ENCODE data around the gene SYT2. TPM values are rescaled to one million over a fixed set of nuclear protein-coding genes. Genes with fewer than 3 reads are reported as not detected.
"Not testable (repeated sequence)": the region's sequence is repeated elsewhere in the genome, so short reads cannot be mapped to it uniquely, and the experiment has no call there.

SYT2 gene
- total RNA-seq, 2 experiments from 2014 or later = not detected

DNA sequence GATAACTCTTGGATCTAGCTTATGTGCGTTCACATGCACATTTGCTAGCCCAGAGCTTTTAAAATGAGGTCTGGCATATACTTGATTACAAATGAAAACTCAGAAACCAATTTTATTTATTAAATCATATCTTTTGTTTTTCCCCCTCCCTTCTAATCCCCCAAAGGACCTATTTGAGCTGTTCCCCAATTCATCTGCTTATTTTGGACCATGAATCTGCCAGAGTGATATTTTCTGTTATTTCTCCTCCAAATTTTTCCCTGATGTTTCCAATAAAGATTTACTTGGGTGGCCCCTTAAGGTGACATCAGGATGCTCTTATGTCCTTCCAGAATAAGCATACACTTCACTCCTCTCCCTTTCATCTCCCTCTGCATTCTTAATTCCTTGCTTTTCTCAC lies 123.4 kb downstream of the SYT2 start:
- ATAC-seq (no peak), DNase-seq (no peak)
- Mint-ChIP-seq H3K4me1 (no peaks in the 10 kb centered on the region), H3K27ac (no peak overlapping the region), H3K36me3 (ENCODE audit: low read depth) (no peaks in the 10 kb centered on the region), H3K4me3 (no peak overlapping the region), H3K9me3 (ENCODE audit: low read depth) (no peaks in the 10 kb centered on the region), H3K27me3 (no peaks in the 10 kb centered on the region)
- ChIA-PET POLR2A (no interaction called here), CTCF (interaction anchor here (0.9 kb wide), 1 partner anchor 12 kb away, joined by 3 read pairs; no protein-coding TSS in a partner anchor)
- intact Hi-C loops (cut with DNase I, micrococcal nuclease) = no loop called here

DNA sequence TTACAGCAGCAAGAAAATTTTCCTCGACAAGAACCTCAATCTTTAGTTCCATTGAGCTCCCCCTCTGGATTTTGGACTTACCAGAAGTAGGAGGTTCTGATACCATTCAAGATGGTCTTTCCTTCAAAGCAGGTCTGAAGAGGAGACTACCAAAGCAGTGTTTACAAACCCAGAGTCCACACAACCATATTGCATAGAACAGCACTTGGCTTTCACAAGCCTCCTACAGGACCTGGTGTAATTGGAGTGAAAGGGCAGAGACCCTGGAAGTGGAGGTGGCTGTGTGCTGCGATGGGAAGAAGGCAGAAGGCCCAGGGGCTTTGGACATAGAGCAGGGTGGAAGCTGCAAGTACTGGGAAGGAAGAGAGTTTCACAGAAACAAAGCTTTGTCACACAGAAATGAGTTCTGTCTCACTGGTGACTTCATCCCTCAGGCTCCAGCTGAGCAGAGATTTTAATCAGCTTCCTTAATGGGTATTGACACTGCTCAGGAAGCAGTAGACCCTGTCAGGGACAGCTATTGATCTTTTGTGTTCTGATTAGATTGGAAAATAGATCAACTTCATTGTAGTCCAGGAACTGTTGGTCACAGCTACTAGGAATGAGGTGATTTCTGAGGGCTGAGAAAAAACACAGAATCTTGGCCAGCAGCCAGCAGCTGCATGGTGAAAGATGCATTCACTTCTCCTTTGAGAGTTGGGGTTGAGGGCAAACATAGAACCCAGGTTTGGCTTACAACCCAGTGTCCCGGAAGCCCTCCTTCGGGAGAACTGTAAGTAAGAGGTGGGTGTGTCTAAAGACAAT lies 124.0 kb downstream of the SYT2 start:
- ChIA-PET POLR2A (no interaction called here), CTCF (interaction anchor here (0.5 to 0.9 kb wide), 3 partner anchors 13 to 304 kb away, joined by 3 to 4 read pairs (median 3); no protein-coding TSS in a partner anchor)
- H3K9me3 Mint-ChIP-seq (ENCODE audit: low read depth) = no peaks in the 10 kb centered on the region
- no peaks in the 10 kb centered on the region for H3K4me1 Mint-ChIP-seq
- no peak overlapping the region for H3K4me3 Mint-ChIP-seq
- H3K27me3 Mint-ChIP-seq = no peaks in the 10 kb centered on the region
- ATAC-seq (no peak), DNase-seq (no peak)
- peaks cover 3% of the 10 kb centered on the region for H3K36me3 Mint-ChIP-seq (ENCODE audit: low read depth)
- H3K27ac Mint-ChIP-seq = no peak overlapping the region
- intact Hi-C loops (cut with DNase I, micrococcal nuclease) = no loop called here

DNA sequence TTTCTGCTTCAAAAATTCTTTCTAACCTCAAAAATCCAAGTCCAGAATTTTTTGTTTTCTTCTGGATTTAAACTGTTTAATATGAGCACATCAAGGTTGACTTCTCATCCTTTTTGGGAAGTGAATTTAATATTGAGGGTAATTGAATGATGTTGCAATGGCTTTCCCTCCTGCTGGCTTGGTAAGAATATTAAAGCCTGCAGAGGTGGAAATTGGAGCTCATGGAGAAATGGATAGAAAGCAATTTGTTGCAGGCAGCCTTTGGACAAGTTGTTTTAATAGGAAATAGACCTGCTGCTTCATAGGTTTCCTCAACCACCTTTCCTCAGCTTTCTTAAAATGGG lies 124.7 kb downstream of the SYT2 start:
- ChIA-PET POLR2A (no interaction called here), CTCF (interaction anchor here (0.5 to 0.6 kb wide), 2 partner anchors 17 to 303 kb away, joined by 3 to 4 read pairs; no protein-coding TSS in a partner anchor)
- ATAC-seq (no peak), DNase-seq (no peak)
- no peak overlapping the region for H3K4me3 Mint-ChIP-seq
- no peaks in the 10 kb centered on the region for H3K27me3 Mint-ChIP-seq
- intact Hi-C loops (cut with DNase I, micrococcal nuclease) = no loop called here
- H3K36me3 Mint-ChIP-seq (ENCODE audit: low read depth) = peaks cover 4% of the 10 kb centered on the region
- no peaks in the 10 kb centered on the region for H3K9me3 Mint-ChIP-seq (ENCODE audit: low read depth)
- H3K4me1 Mint-ChIP-seq = no peaks in the 10 kb centered on the region
- H3K27ac Mint-ChIP-seq = no peak overlapping the region

DNA sequence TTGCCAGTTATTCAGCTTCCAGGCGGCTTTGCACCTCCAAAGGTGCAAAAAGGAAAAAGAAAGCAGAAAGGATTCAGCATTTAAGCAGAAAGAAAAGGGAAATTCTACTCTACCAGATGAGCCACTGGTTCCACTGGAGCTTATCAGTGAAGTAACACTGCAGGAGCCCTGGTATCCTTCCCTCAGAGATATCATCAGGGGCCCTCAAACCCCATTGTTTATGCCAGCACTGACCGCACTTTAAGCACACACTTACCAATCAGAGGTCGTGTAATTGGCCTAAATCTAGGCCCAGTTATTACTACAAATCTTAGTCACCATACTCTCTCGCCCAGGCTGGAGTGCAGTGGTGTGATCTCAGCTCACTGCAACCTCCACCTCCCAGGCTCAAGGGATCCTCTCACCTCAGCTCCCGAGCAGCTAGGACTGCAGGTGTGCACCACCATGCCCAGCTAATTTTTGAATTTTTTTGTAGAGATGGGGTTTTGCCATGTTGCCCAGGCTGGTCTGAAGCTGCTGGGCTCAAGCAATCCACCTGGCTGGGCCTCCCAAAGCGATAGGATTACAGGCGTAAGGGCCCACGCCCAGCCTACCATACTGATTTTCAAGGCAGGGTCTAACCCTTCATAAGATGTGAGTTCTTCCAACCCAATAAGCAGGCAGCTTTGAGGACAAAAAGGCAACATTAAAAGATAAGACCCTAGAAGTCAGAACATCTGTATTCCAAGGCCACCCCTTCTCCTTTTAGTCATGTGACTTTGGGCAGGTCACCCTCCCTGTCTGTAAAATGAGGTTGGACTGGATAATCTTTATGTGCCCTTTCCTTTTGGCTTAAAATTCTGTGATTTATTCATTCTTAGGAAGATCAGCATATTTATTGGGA lies 125.3 kb downstream of the SYT2 start:
- CTCF ChIA-PET = interaction anchor here (0.6 kb wide), 1 partner anchor 442 kb away, joined by 3 read pairs; no protein-coding TSS in a partner anchor
- peaks cover 6% of the 10 kb centered on the region for H3K36me3 Mint-ChIP-seq (ENCODE audit: low read depth)
- no peak overlapping the region for H3K27ac Mint-ChIP-seq
- H3K9me3 Mint-ChIP-seq (ENCODE audit: low read depth) = no peaks in the 10 kb centered on the region
- no peak for DNase-seq
- ATAC-seq = no peak
- no peak overlapping the region for H3K4me3 Mint-ChIP-seq
- H3K4me1 Mint-ChIP-seq = no peaks in the 10 kb centered on the region
- intact Hi-C loops (cut with DNase I, micrococcal nuclease) = no loop called here
- no peaks in the 10 kb centered on the region for H3K27me3 Mint-ChIP-seq
- POLR2A ChIA-PET = no interaction called here

DNA sequence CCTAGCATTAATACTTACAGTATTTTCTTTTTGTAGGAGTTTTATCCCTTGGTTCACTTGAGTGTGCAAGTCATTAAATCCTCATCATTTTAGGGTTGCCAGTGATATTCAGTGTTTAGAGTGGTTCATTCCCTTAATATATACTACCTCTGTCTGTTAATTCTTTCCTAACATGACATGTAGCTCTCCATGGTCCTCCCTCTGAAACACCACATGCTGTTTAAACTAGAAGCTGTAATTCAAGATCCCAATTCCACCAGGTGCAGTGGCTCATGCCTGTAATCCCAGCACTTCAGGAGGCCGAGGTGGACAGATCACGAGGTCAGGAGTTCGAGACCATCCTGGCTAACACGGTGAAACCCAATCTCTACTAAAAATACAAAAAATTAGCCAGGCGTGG lies 127.9 kb downstream of the SYT2 start:
- DNase-seq; ATAC-seq; H3K9me3 Mint-ChIP-seq (ENCODE audit: low read depth); POLR2A ChIA-PET; H3K4me1 Mint-ChIP-seq; intact Hi-C loops (cut with DNase I, micrococcal nuclease); H3K4me3 Mint-ChIP-seq; H3K27me3 Mint-ChIP-seq; H3K36me3 Mint-ChIP-seq (ENCODE audit: low read depth); H3K27ac Mint-ChIP-seq: not testable (repeated sequence)
- CTCF ChIA-PET = interaction anchor here (1.1 kb wide), 1 partner anchor 8 kb away, joined by 3 read pairs; no protein-coding TSS in a partner anchor

DNA sequence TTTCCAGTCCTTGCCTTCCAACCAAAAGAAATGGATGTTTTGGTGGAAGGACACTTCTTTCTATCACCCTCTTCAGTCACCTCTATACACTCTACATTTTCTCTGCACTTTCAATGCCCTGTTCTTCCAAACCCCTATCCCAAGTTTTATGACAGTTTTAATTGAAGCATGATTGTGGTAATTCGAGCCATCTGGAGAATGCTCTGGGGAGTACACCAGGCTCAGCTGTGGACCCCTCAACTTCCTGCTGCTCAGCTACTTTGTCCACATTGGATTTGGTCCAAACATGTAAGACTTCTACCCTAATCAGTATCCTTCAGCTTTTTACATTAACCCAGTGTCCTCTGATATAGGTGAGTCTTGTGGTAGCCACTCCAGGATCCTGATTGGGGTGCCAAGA lies 129.6 kb downstream of the SYT2 start:
- ATAC-seq (no peak), DNase-seq (no peak)
- intact Hi-C loops (cut with DNase I, micrococcal nuclease) = no loop called here
- Mint-ChIP-seq H3K4me3 (no peak overlapping the region), H3K4me1 (no peaks in the 10 kb centered on the region), H3K27me3 (no peaks in the 10 kb centered on the region), H3K9me3 (ENCODE audit: low read depth) (no peaks in the 10 kb centered on the region), H3K36me3 (ENCODE audit: low read depth) (peaks cover 6% of the 10 kb centered on the region), H3K27ac (no peak overlapping the region)
- POLR2A ChIA-PET = no interaction called here
- CTCF ChIA-PET = no interaction called here

DNA sequence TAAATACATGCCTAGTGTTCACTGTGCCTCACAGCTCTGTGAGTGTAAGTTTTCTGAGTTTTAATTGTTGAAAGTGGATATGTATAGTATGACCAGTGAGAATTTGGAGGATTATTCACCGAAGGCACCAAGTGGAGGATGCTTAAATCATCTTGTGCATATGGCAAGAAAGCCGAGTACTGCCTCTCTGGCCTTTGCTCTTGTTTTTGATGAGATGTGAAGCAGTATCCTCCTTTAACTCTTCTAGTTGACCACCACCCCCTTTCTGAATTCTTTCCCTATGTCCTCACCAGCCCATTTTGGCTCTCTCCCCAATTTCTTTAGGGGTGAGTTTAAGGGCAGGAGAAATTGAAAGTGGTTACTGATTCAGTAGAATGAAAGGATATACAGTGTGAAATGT lies 130.4 kb downstream of the SYT2 start:
- ChIA-PET POLR2A (no interaction called here), CTCF (interaction anchor here (1.1 kb wide), 1 partner anchor 237 kb away, joined by 3 read pairs; no protein-coding TSS in a partner anchor)
- intact Hi-C loops (cut with DNase I, micrococcal nuclease) = no loop called here

DNA sequence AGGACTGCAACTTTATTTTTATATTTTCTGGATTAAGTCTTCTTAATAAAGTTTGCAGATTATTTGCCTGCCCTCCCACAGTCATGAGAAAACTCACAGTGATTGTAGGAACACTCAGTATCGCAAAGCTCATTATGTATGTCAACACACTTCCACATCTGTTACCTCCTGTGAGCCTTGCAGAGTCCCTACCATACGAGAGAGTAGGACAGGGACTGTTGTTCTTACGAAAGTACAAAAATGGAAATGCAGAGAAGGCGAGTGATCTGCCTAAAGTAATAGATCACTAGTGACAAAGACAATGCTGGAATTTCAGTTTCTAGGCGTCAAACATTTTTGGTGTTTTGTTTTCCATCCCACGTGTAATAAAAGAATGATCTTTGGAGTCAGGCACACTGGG lies 131.7 kb downstream of the SYT2 start:
- no peaks in the 10 kb centered on the region for H3K27me3 Mint-ChIP-seq
- intact Hi-C loops (cut with DNase I, micrococcal nuclease) = no loop called here
- ChIA-PET POLR2A (no interaction called here), CTCF (interaction anchor here (0.7 kb wide), 1 partner anchor 51 kb away, joined by 3 read pairs; no protein-coding TSS in a partner anchor)
- no peak overlapping the region for H3K4me3 Mint-ChIP-seq
- no peaks in the 10 kb centered on the region for H3K9me3 Mint-ChIP-seq (ENCODE audit: low read depth)
- H3K36me3 Mint-ChIP-seq (ENCODE audit: low read depth) = peaks cover 6% of the 10 kb centered on the region
- no peak overlapping the region for H3K27ac Mint-ChIP-seq
- no peak for DNase-seq
- no peaks in the 10 kb centered on the region for H3K4me1 Mint-ChIP-seq
- no peak for ATAC-seq

More for the DNA sequence above, 130.4 kb downstream of the SYT2 start:
- ATAC-seq (no peak), DNase-seq (no peak)
- H3K4me1 Mint-ChIP-seq = no peaks in the 10 kb centered on the region
- H3K4me3 Mint-ChIP-seq = no peak overlapping the region
- no peaks in the 10 kb centered on the region for H3K27me3 Mint-ChIP-seq
- peaks cover 6% of the 10 kb centered on the region for H3K36me3 Mint-ChIP-seq (ENCODE audit: low read depth)
- no peaks in the 10 kb centered on the region for H3K9me3 Mint-ChIP-seq (ENCODE audit: low read depth)
- no peak overlapping the region for H3K27ac Mint-ChIP-seq

DNA sequence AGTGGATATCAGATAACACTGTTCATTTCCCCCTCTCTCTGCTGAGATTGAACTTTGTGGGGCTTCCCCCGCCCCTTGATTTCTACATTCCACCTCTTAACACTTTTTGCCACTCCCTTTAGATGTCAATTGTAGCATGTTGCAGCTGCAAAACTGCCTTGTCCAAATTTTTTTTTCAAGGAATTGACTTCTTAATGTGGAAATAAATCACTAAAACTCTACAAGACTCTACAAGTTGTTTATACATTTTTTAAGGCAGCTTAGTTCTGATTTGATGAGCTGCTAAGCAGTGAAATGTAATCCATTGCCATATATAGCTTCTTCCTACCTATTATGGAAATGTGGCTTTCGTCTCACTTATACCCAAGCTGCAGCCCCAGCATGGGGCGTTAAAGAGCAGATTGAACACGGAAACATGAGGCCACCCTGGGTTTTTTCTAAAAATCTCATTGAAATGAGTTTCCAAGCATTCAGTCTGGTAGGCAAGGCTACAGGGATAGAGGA lies 132.2 kb downstream of the SYT2 start:
- CTCF ChIA-PET = interaction anchor here (0.7 to 1.1 kb wide), 2 partner anchors 52 to 386 kb away, joined by 3 read pairs; no protein-coding TSS in a partner anchor
- Mint-ChIP-seq H3K27ac (no peak overlapping the region), H3K4me1 (no peaks in the 10 kb centered on the region), H3K4me3 (no peak overlapping the region), H3K9me3 (ENCODE audit: low read depth) (no peaks in the 10 kb centered on the region), H3K27me3 (no peaks in the 10 kb centered on the region), H3K36me3 (ENCODE audit: low read depth) (peaks cover 10% of the 10 kb centered on the region)
- POLR2A ChIA-PET = no interaction called here
- intact Hi-C loops (cut with DNase I, micrococcal nuclease) = no loop called here
- ATAC-seq = no peak
- no peak for DNase-seq

DNA sequence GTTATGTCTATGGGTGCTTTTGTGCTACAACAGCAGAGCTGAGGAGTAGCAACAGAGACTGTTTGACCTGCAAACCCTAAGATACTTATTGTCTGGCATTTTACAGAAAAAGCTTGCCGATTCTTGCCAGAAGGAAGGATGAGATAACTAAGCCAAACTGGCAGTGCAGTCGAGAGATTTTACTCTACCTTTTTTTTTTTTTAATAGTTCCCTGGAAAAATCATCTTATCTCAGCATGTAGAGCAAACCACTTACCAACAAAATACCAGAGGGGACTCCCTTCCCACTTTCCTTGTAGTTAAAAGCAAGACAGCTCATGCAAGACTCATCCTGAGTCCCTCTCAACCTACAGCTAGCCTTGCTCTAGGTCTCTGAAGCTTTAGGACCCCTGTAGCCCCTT lies 132.9 kb downstream of the SYT2 start:
- no peak for DNase-seq
- POLR2A ChIA-PET = no interaction called here

DNA sequence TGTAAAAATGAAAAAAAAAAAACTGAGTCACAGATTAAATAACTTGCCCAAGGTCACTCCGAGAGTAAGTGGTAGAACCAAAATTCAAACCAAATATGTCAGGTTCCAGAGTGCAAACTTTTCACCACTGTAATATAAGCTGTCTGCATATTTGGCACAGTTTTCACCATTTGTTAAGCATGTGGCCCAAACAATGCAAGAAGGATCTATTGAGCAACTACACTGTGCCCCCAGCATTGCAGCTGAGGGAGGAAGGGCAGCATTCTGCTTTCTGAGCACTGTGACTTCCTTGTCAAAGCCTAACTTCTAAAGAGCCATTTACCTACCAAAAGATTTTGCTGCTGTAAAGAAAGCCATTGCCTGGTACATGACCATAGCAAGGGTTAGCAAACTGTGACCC lies 133.4 kb downstream of the SYT2 start:
- DNase-seq = no peak
- Mint-ChIP-seq H3K27me3 (no peaks in the 10 kb centered on the region), H3K27ac (no peak overlapping the region), H3K4me1 (no peaks in the 10 kb centered on the region), H3K4me3 (no peak overlapping the region), H3K36me3 (ENCODE audit: low read depth) (peaks cover 12% of the 10 kb centered on the region), H3K9me3 (ENCODE audit: low read depth) (no peaks in the 10 kb centered on the region)
- CTCF ChIA-PET = interaction anchor here (0.7 kb wide), 1 partner anchor 442 kb away, joined by 5 read pairs; no protein-coding TSS in a partner anchor
- intact Hi-C loops (cut with DNase I, micrococcal nuclease) = no loop called here
- POLR2A ChIA-PET = no interaction called here
- ATAC-seq = no peak

More for the DNA sequence above, 132.9 kb downstream of the SYT2 start:
- ATAC-seq = no peak
- intact Hi-C loops (cut with DNase I, micrococcal nuclease) = no loop called here
- no peak overlapping the region for H3K4me3 Mint-ChIP-seq
- no peak overlapping the region for H3K27ac Mint-ChIP-seq
- no peaks in the 10 kb centered on the region for H3K4me1 Mint-ChIP-seq
- peaks cover 12% of the 10 kb centered on the region for H3K36me3 Mint-ChIP-seq (ENCODE audit: low read depth)
- H3K9me3 Mint-ChIP-seq (ENCODE audit: low read depth) = no peaks in the 10 kb centered on the region
- CTCF ChIA-PET = interaction anchor here (0.7 to 1.1 kb wide), 2 partner anchors 385 to 443 kb away, joined by 3 to 5 read pairs; no protein-coding TSS in a partner anchor
- H3K27me3 Mint-ChIP-seq = no peaks in the 10 kb centered on the region

Measured in activated CD4-positive, alpha-beta T cell treated with anti-CD3 and anti-CD28 coated beads for 36 hours (primary cell).